HepG2 (cell line): Measurements from ENCODE around the gene PLCB1. TPM values are rescaled to one million over a fixed set of nuclear protein-coding genes. Genes with fewer than 3 reads are reported as not detected.

ENCODE experiments used
- ARID5B ChIP-seq: IDR thresholded peaks from 2 replicates; pipeline ENCODE4 v1.4.0; 2020; ENCODE audit warnings: mild to moderate bottlenecking, missing genetic modification reagents
- ATAD3A ChIP-seq: sonication (generic); formaldehyde crosslinking; IDR thresholded peaks from 2 replicates; pipeline ENCODE4 v1.4.0; 2020; ENCODE audit warnings: missing genetic modification reagents
- BCL6 ChIP-seq: IDR thresholded peaks from 2 replicates; pipeline ENCODE4 v1.6.1; 2016; ENCODE audit warnings: missing genetic modification reagents, missing compliant biosample characterization
- CEBPG ChIP-seq: IDR thresholded peaks from 2 replicates; pipeline ENCODE4 v1.6.1; 2016
- E2F2 ChIP-seq: sonication (generic); formaldehyde crosslinking; IDR thresholded peaks from 2 replicates; pipeline ENCODE4 v1.4.0; 2020; ENCODE audit warnings: missing genetic modification reagents, borderline replicate concordance
- HDAC2 ChIP-seq: sonication (generic); formaldehyde crosslinking; IDR thresholded peaks from 2 replicates; pipeline ENCODE4 v1.4.0; 2020; ENCODE audit warnings: missing genetic modification reagents
- HNRNPUL1 ChIP-seq: fragments of 200-400 bp; formaldehyde crosslinking; IDR thresholded peaks from 2 replicates; pipeline ENCODE4 v1.6.1; 2017; ENCODE audit warnings: low read depth, mild to moderate bottlenecking, low read length, moderate library complexity
- RCOR2 ChIP-seq: IDR thresholded peaks from 2 replicates; pipeline ENCODE4 v1.6.1; 2016; ENCODE audit warnings: missing biosample characterization, missing genetic modification reagents
- TBX2 ChIP-seq: sonication (generic); formaldehyde crosslinking; IDR thresholded peaks from 2 replicates; pipeline ENCODE4 v1.5.0; 2020; ENCODE audit warnings: missing genetic modification reagents, mild to moderate bottlenecking, borderline replicate concordance
- TCF7 ChIP-seq: sonication (generic); IDR thresholded peaks from 2 replicates; pipeline ENCODE4 v1.6.1; 2016; ENCODE audit warnings: antibody characterized with exemption, low read depth
- TSC22D2 ChIP-seq: sonication (generic); formaldehyde crosslinking; IDR thresholded peaks from 2 replicates; pipeline ENCODE4 v1.5.1; 2020; ENCODE audit warnings: missing genetic modification reagents, mild to moderate bottlenecking, borderline replicate concordance
- ZBTB46 ChIP-seq: sonication (generic); formaldehyde crosslinking; IDR thresholded peaks from 2 replicates; pipeline ENCODE4 v1.4.0; 2020; ENCODE audit warnings: mild to moderate bottlenecking, missing genetic modification reagents, borderline replicate concordance
- ZNF124 ChIP-seq: sonication (generic); formaldehyde crosslinking; IDR thresholded peaks from 2 replicates; pipeline ENCODE4 v1.4.0; 2020; ENCODE audit warnings: missing genetic modification reagents
- ZNF224 ChIP-seq: sonication (generic); formaldehyde crosslinking; IDR thresholded peaks from 2 replicates; pipeline ENCODE4 v1.5.0; 2020; ENCODE audit warnings: mild to moderate bottlenecking, missing genetic modification reagents
- ZNF367 ChIP-seq: sonication (generic); formaldehyde crosslinking; IDR thresholded peaks from 2 replicates; pipeline ENCODE4 v1.4.0; 2020; ENCODE audit warnings: missing genetic modification reagents, borderline replicate concordance
- ZSCAN20 ChIP-seq: sonication (generic); formaldehyde crosslinking; IDR thresholded peaks from 2 replicates; pipeline ENCODE4 v1.4.0; 2020; ENCODE audit warnings: missing genetic modification reagents, mild to moderate bottlenecking, borderline replicate concordance
- polyA plus RNA-seq, 8 experiments: library from polyadenylated mRNA; depleted of rRNA in 3 of 8; stranded (reverse) in 7 of 8; unstranded in 1 of 8; fragments of >200 nt; fragmentation: Illumina TruSeq in 4 of 8; extraction: Trizol in 4 of 8; gene quantifications; 2 replicates each; pipeline versions ENCODE4 v1.2.1 to v1.2.3, GENCODE V29; 2011 to 2016; ENCODE audit warnings: low read depth in 4 of 8, missing spikeins in 1 of 8, mixed read lengths in 1 of 8; ENCODE audit not compliant: insufficient read depth in 1 of 8
- total RNA-seq, 5 experiments: library from RNA; depleted of rRNA; stranded (reverse); fragments of >200 nt; fragmentation: Illumina TruSeq; extraction: Trizol; gene quantifications; 2 replicates each; pipeline ENCODE4 v1.2.3, GENCODE V29; 2016; ENCODE audit warnings: low read depth in 1 of 5
- TF ChIP-seq, protein P1 (sequence below): sonication (generic); formaldehyde crosslinking; IDR thresholded peaks from 2 replicates; pipeline ENCODE4 v1.5.0; 2020; ENCODE audit warnings: missing genetic modification reagents
- TF ChIP-seq, protein P2 (sequence below): sonication (generic); formaldehyde crosslinking; IDR thresholded peaks from 2 replicates; pipeline ENCODE4 v1.8.0; 2022; ENCODE audit warnings: missing genetic modification reagents, mild to moderate bottlenecking, moderate library complexity, borderline replicate concordance
- TF ChIP-seq, protein P3 (sequence below): sonication (generic); formaldehyde crosslinking; conservative IDR thresholded peaks from 2 replicates; pipeline ENCODE4 v1.8.1; 2023; ENCODE audit warnings: missing genetic modification reagents

The PLCB1 gene
- total and polyA plus RNA-seq, 2 of the 13 experiments (the other 11 are each of a cell fraction or from before 2014, with no cell fraction given) = 42.4 to 55.9 TPM

- TF ChIP-seq E2F2 (no peak), BCL6 (CRISPR knock-in tag) (peak; percentile 95), ZNF124 (CRISPR knock-in tag) (no peak), CEBPG (CRISPR knock-in tag) (peak; percentile 60), ZSCAN20 (no peak), ZNF367 (no peak), TBX2 (CRISPR knock-in tag) (peak; percentile 68; the same call in 1 of the 2 replicates), ZBTB46 (no peak), TCF7 (peak; percentile 64; the same call in 1 of the 2 replicates), RCOR2 (CRISPR knock-in tag) (peak; percentile 48; the same call in 1 of the 2 replicates), ARID5B (peak; percentile 97), TSC22D2 (no peak), ATAD3A (no peak), ZNF224 (CRISPR knock-in tag) (no peak), HNRNPUL1 (no peak), HDAC2 (peak; percentile 42; the same call in 1 of the 2 replicates)
- TF ChIP-seq, protein P1, sequence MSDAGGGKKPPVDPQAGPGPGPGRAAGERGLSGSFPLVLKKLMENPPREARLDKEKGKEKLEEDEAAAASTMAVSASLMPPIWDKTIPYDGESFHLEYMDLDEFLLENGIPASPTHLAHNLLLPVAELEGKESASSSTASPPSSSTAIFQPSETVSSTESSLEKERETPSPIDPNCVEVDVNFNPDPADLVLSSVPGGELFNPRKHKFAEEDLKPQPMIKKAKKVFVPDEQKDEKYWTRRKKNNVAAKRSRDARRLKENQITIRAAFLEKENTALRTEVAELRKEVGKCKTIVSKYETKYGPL (CRISPR knock-in tag) = no peak
- TF ChIP-seq, protein P2, sequence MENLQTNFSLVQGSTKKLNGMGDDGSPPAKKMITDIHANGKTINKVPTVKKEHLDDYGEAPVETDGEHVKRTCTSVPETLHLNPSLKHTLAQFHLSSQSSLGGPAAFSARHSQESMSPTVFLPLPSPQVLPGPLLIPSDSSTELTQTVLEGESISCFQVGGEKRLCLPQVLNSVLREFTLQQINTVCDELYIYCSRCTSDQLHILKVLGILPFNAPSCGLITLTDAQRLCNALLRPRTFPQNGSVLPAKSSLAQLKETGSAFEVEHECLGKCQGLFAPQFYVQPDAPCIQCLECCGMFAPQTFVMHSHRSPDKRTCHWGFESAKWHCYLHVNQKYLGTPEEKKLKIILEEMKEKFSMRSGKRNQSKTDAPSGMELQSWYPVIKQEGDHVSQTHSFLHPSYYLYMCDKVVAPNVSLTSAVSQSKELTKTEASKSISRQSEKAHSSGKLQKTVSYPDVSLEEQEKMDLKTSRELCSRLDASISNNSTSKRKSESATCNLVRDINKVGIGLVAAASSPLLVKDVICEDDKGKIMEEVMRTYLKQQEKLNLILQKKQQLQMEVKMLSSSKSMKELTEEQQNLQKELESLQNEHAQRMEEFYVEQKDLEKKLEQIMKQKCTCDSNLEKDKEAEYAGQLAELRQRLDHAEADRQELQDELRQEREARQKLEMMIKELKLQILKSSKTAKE (CRISPR knock-in tag) = no peak
- TF ChIP-seq, protein P3, sequence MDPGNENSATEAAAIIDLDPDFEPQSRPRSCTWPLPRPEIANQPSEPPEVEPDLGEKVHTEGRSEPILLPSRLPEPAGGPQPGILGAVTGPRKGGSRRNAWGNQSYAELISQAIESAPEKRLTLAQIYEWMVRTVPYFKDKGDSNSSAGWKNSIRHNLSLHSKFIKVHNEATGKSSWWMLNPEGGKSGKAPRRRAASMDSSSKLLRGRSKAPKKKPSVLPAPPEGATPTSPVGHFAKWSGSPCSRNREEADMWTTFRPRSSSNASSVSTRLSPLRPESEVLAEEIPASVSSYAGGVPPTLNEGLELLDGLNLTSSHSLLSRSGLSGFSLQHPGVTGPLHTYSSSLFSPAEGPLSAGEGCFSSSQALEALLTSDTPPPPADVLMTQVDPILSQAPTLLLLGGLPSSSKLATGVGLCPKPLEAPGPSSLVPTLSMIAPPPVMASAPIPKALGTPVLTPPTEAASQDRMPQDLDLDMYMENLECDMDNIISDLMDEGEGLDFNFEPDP (CRISPR knock-in tag) = no peak
These were observed 234.3 kb downstream of the PLCB1 start (continued) for GRCh38 chr20:8366303-8366923.
